ENCODE measurements around the gene KCNJ11.

- TF ChIP-seq, protein P1, sequence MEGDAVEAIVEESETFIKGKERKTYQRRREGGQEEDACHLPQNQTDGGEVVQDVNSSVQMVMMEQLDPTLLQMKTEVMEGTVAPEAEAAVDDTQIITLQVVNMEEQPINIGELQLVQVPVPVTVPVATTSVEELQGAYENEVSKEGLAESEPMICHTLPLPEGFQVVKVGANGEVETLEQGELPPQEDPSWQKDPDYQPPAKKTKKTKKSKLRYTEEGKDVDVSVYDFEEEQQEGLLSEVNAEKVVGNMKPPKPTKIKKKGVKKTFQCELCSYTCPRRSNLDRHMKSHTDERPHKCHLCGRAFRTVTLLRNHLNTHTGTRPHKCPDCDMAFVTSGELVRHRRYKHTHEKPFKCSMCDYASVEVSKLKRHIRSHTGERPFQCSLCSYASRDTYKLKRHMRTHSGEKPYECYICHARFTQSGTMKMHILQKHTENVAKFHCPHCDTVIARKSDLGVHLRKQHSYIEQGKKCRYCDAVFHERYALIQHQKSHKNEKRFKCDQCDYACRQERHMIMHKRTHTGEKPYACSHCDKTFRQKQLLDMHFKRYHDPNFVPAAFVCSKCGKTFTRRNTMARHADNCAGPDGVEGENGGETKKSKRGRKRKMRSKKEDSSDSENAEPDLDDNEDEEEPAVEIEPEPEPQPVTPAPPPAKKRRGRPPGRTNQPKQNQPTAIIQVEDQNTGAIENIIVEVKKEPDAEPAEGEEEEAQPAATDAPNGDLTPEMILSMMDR (IDR thresholded peaks at IDR 0.05 in 2 of 3, conservative IDR thresholded peaks at IDR 0.05 in 1 of 3; ENCODE audit: borderline replicate concordance in 1 of 3, insufficient read depth in 1 of 3, low read depth in 2 of 3, low read length in 2 of 3), result no peak
- TF ChIP-seq RAD21 (IDR thresholded peaks at IDR 0.05; ENCODE audit: low read depth) (no peak), MAX (IDR thresholded peaks at IDR 0.05) (no peak), POLR2A (IDR thresholded peaks at IDR 0.05; ENCODE audit: borderline replicate concordance, extremely low read depth, insufficient read depth, insufficient read length) (no peak), ELF1 (IDR thresholded peaks at IDR 0.05; ENCODE audit: borderline replicate concordance, low read depth) (no peak)
- TF ChIP-seq, protein P2, sequence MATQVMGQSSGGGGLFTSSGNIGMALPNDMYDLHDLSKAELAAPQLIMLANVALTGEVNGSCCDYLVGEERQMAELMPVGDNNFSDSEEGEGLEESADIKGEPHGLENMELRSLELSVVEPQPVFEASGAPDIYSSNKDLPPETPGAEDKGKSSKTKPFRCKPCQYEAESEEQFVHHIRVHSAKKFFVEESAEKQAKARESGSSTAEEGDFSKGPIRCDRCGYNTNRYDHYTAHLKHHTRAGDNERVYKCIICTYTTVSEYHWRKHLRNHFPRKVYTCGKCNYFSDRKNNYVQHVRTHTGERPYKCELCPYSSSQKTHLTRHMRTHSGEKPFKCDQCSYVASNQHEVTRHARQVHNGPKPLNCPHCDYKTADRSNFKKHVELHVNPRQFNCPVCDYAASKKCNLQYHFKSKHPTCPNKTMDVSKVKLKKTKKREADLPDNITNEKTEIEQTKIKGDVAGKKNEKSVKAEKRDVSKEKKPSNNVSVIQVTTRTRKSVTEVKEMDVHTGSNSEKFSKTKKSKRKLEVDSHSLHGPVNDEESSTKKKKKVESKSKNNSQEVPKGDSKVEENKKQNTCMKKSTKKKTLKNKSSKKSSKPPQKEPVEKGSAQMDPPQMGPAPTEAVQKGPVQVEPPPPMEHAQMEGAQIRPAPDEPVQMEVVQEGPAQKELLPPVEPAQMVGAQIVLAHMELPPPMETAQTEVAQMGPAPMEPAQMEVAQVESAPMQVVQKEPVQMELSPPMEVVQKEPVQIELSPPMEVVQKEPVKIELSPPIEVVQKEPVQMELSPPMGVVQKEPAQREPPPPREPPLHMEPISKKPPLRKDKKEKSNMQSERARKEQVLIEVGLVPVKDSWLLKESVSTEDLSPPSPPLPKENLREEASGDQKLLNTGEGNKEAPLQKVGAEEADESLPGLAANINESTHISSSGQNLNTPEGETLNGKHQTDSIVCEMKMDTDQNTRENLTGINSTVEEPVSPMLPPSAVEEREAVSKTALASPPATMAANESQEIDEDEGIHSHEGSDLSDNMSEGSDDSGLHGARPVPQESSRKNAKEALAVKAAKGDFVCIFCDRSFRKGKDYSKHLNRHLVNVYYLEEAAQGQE (IDR thresholded peaks at IDR 0.05; ENCODE audit: low read depth), result no peak
- TF ChIP-seq, protein P3, sequence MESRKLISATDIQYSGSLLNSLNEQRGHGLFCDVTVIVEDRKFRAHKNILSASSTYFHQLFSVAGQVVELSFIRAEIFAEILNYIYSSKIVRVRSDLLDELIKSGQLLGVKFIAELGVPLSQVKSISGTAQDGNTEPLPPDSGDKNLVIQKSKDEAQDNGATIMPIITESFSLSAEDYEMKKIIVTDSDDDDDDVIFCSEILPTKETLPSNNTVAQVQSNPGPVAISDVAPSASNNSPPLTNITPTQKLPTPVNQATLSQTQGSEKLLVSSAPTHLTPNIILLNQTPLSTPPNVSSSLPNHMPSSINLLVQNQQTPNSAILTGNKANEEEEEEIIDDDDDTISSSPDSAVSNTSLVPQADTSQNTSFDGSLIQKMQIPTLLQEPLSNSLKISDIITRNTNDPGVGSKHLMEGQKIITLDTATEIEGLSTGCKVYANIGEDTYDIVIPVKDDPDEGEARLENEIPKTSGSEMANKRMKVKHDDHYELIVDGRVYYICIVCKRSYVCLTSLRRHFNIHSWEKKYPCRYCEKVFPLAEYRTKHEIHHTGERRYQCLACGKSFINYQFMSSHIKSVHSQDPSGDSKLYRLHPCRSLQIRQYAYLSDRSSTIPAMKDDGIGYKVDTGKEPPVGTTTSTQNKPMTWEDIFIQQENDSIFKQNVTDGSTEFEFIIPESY (IDR thresholded peaks at IDR 0.05; ENCODE audit: extremely low read depth, insufficient replicate concordance, low read length), result no peak
These were observed 2.5 kb downstream of the KCNJ11 start for GRCh38 chr11:17385926-17386325.

Data from HCT116 (cell line).